ENCODE data around the gene PPARA.

PPARA gene

GRCh38 chr22:46115388-46115678 lies 35.0 kb upstream of the PPARA start:
- Histone ChIP-seq H3K4me3 (ENCODE audit: low read depth in 1 of 2, low read length in 2 of 2) (no peak overlapping the region), H3K36me3 (ENCODE audit: control insufficient read depth in 1 of 2, insufficient read depth in 2 of 2, low read length in 2 of 2) (peaks cover 0 to 24% of the 10 kb centered on the region in 2 donors), H3K27me3 (ENCODE audit: low read depth, low read length) (no peaks in the 10 kb centered on the region), H3K9me3 (ENCODE audit: control insufficient read depth in 1 of 2, low read length in 2 of 2) (no peaks in the 10 kb centered on the region), H3K4me1 (ENCODE audit: control insufficient read depth in 1 of 2, insufficient read depth in 2 of 2, low read length in 2 of 2) (peaks cover 0 to 57% of the 10 kb centered on the region in 2 donors), H3K27ac (ENCODE audit: low read length) (no peak overlapping the region)

- Histone ChIP-seq H3K4me3 (ENCODE audit: low read depth in 1 of 2, low read length in 2 of 2) (no peak overlapping the region), H3K4me1 (ENCODE audit: control insufficient read depth in 1 of 2, insufficient read depth in 2 of 2, low read length in 2 of 2) (peaks cover 0 to 51% of the 10 kb centered on the region in 2 donors), H3K27ac (ENCODE audit: low read length) (no peak overlapping the region)
Measured at GRCh38 chr22:46115755-46116490, 34.4 kb upstream of the PPARA start.

GRCh38 chr22:46116491-46116958 lies 33.8 kb upstream of the PPARA start:
- peaks cover 0 to 47% of the 10 kb centered on the region in 2 donors for H3K4me1 ChIP-seq (ENCODE audit: control insufficient read depth in 1 of 2, insufficient read depth in 2 of 2, low read length in 2 of 2)
- no peak overlapping the region for H3K4me3 ChIP-seq (ENCODE audit: low read depth in 1 of 2, low read length in 2 of 2)
- H3K9me3 ChIP-seq (ENCODE audit: control insufficient read depth in 1 of 2, low read length in 2 of 2): no peaks in the 10 kb centered on the region
- no peak overlapping the region for H3K27ac ChIP-seq (ENCODE audit: low read length)
- H3K36me3 ChIP-seq (ENCODE audit: control insufficient read depth in 1 of 2, insufficient read depth in 2 of 2, low read length in 2 of 2): peaks cover 0 to 15% of the 10 kb centered on the region in 2 donors
- no peaks in the 10 kb centered on the region for H3K27me3 ChIP-seq (ENCODE audit: low read depth, low read length)

More at GRCh38 chr22:46115755-46116490, 34.4 kb upstream of the PPARA start:
- Histone ChIP-seq H3K9me3 (ENCODE audit: control insufficient read depth in 1 of 2, low read length in 2 of 2) (no peaks in the 10 kb centered on the region), H3K36me3 (ENCODE audit: control insufficient read depth in 1 of 2, insufficient read depth in 2 of 2, low read length in 2 of 2) (peaks cover 0 to 18% of the 10 kb centered on the region in 2 donors), H3K27me3 (ENCODE audit: low read depth, low read length) (no peaks in the 10 kb centered on the region)

GRCh38 chr22:46117206-46118199 lies 32.8 kb upstream of the PPARA start:
- peaks cover 0 to 39% of the 10 kb centered on the region in 2 donors for H3K4me1 ChIP-seq (ENCODE audit: control insufficient read depth in 1 of 2, insufficient read depth in 2 of 2, low read length in 2 of 2)
- no peak overlapping the region for H3K27ac ChIP-seq (ENCODE audit: low read length)
- no peak overlapping the region for H3K4me3 ChIP-seq (ENCODE audit: low read depth in 1 of 2, low read length in 2 of 2)
- no peaks in the 10 kb centered on the region for H3K27me3 ChIP-seq (ENCODE audit: low read depth, low read length)
- no peaks in the 10 kb centered on the region for H3K9me3 ChIP-seq (ENCODE audit: control insufficient read depth in 1 of 2, low read length in 2 of 2)
- H3K36me3 ChIP-seq (ENCODE audit: control insufficient read depth in 1 of 2, insufficient read depth in 2 of 2, low read length in 2 of 2): peaks cover 0 to 11% of the 10 kb centered on the region in 2 donors

- Histone ChIP-seq H3K36me3 (ENCODE audit: control insufficient read depth in 1 of 2, insufficient read depth in 2 of 2, low read length in 2 of 2) (no peaks in the 10 kb centered on the region), H3K9me3 (ENCODE audit: control insufficient read depth in 1 of 2, low read length in 2 of 2) (no peaks in the 10 kb centered on the region), H3K27ac (ENCODE audit: low read length) (no peak overlapping the region), H3K4me1 (ENCODE audit: control insufficient read depth in 1 of 2, insufficient read depth in 2 of 2, low read length in 2 of 2) (peaks cover 0 to 26% of the 10 kb centered on the region in 2 donors), H3K4me3 (ENCODE audit: low read depth in 1 of 2, low read length in 2 of 2) (no peak overlapping the region), H3K27me3 (ENCODE audit: low read depth, low read length) (no peaks in the 10 kb centered on the region)
Measured at GRCh38 chr22:46119093-46119728, 31.1 kb upstream of the PPARA start.

- no peaks in the 10 kb centered on the region for H3K27me3 ChIP-seq (ENCODE audit: low read depth, low read length)
- H3K27ac ChIP-seq (ENCODE audit: low read length): no peak overlapping the region
- H3K9me3 ChIP-seq (ENCODE audit: control insufficient read depth in 1 of 2, low read length in 2 of 2): no peaks in the 10 kb centered on the region
- H3K36me3 ChIP-seq (ENCODE audit: control insufficient read depth in 1 of 2, insufficient read depth in 2 of 2, low read length in 2 of 2): no peaks in the 10 kb centered on the region
- peaks cover 0 to 20% of the 10 kb centered on the region in 2 donors for H3K4me1 ChIP-seq (ENCODE audit: control insufficient read depth in 1 of 2, insufficient read depth in 2 of 2, low read length in 2 of 2)
- H3K4me3 ChIP-seq (ENCODE audit: low read depth in 1 of 2, low read length in 2 of 2): no peak overlapping the region
Measured at GRCh38 chr22:46119729-46120419, 30.5 kb upstream of the PPARA start.

GRCh38 chr22:46120420-46120737 lies 29.9 kb upstream of the PPARA start:
- Histone ChIP-seq H3K9me3 (ENCODE audit: control insufficient read depth in 1 of 2, low read length in 2 of 2) (no peaks in the 10 kb centered on the region), H3K4me1 (ENCODE audit: control insufficient read depth in 1 of 2, insufficient read depth in 2 of 2, low read length in 2 of 2) (peaks cover 0 to 18% of the 10 kb centered on the region in 2 donors), H3K27me3 (ENCODE audit: low read depth, low read length) (no peaks in the 10 kb centered on the region), H3K27ac (ENCODE audit: low read length) (no peak overlapping the region), H3K36me3 (ENCODE audit: control insufficient read depth in 1 of 2, insufficient read depth in 2 of 2, low read length in 2 of 2) (no peaks in the 10 kb centered on the region), H3K4me3 (ENCODE audit: low read depth in 1 of 2, low read length in 2 of 2) (no peak overlapping the region)

- H3K36me3 ChIP-seq (ENCODE audit: control insufficient read depth in 1 of 2, insufficient read depth in 2 of 2, low read length in 2 of 2): no peaks in the 10 kb centered on the region
- H3K4me1 ChIP-seq (ENCODE audit: control insufficient read depth in 1 of 2, insufficient read depth in 2 of 2, low read length in 2 of 2): peaks cover 0 to 14% of the 10 kb centered on the region in 2 donors
- H3K9me3 ChIP-seq (ENCODE audit: control insufficient read depth in 1 of 2, low read length in 2 of 2): no peaks in the 10 kb centered on the region
- H3K27me3 ChIP-seq (ENCODE audit: low read depth, low read length): no peaks in the 10 kb centered on the region
- H3K4me3 ChIP-seq (ENCODE audit: low read depth in 1 of 2, low read length in 2 of 2): no peak overlapping the region
- no peak overlapping the region for H3K27ac ChIP-seq (ENCODE audit: low read length)
Measured at GRCh38 chr22:46121079-46121478, 29.2 kb upstream of the PPARA start.

- Histone ChIP-seq H3K27me3 (ENCODE audit: low read depth, low read length) (no peaks in the 10 kb centered on the region), H3K36me3 (ENCODE audit: control insufficient read depth in 1 of 2, insufficient read depth in 2 of 2, low read length in 2 of 2) (no peaks in the 10 kb centered on the region), H3K27ac (ENCODE audit: low read length) (no peak overlapping the region), H3K4me3 (ENCODE audit: low read depth in 1 of 2, low read length in 2 of 2) (no peak overlapping the region), H3K4me1 (ENCODE audit: control insufficient read depth in 1 of 2, insufficient read depth in 2 of 2, low read length in 2 of 2) (peaks cover 0 to 9% of the 10 kb centered on the region in 2 donors), H3K9me3 (ENCODE audit: control insufficient read depth in 1 of 2, low read length in 2 of 2) (no peaks in the 10 kb centered on the region)
Measured at GRCh38 chr22:46121523-46122287, 28.6 kb upstream of the PPARA start.

GRCh38 chr22:46122511-46122971 lies 27.8 kb upstream of the PPARA start:
- Histone ChIP-seq H3K36me3 (ENCODE audit: control insufficient read depth in 1 of 2, insufficient read depth in 2 of 2, low read length in 2 of 2) (no peaks in the 10 kb centered on the region), H3K27ac (ENCODE audit: low read length) (no peak overlapping the region), H3K4me3 (ENCODE audit: low read depth in 1 of 2, low read length in 2 of 2) (peak overlapping the region in 1 of 2 donors; percentile 14), H3K4me1 (ENCODE audit: control insufficient read depth in 1 of 2, insufficient read depth in 2 of 2, low read length in 2 of 2) (peaks cover 0 to 5% of the 10 kb centered on the region in 2 donors), H3K27me3 (ENCODE audit: low read depth, low read length) (no peaks in the 10 kb centered on the region), H3K9me3 (ENCODE audit: control insufficient read depth in 1 of 2, low read length in 2 of 2) (no peaks in the 10 kb centered on the region)

Measured in muscle layer of duodenum (tissue), 2 donors.